Stomach (tissue), 9 donors: ENCODE measurements around the gene ILK. TPM values are rescaled to one million over a fixed set of nuclear protein-coding genes. Genes with fewer than 3 reads are reported as not detected.

Experiments
- DNase-seq, 2 donors: peaks; one replicate each; pipeline versions ENCODE4 v3.0.0 to v3.0.0-alpha.2; 2013 to 2019
- H3K27ac ChIP-seq, 5 donors: fragments of 200-600 bp in 4 of 5; sonication (generic) in 4 of 5; one replicate each; pipeline ENCODE4 v1.5.1; 2013 to 2019; ENCODE audit warnings: mild to moderate bottlenecking in 1 of 5, moderate library complexity in 1 of 5
- H3K27me3 ChIP-seq, 3 donors: fragments of 200-600 bp; sonication (generic); one replicate each; pipeline ENCODE4 v1.5.1; 2017 to 2019; ENCODE audit warnings: mixed run types in 1 of 3
- H3K36me3 ChIP-seq, 4 donors: fragments of 200-600 bp; sonication (generic); 1 replicate in 3 of 4; 2 replicates in 1 of 4; pipeline ENCODE4 v1.5.1; 2016 to 2019
- H3K4me1 ChIP-seq, 4 donors: fragments of 200-600 bp; sonication (generic); one replicate each; pipeline ENCODE4 v1.5.1; 2016 to 2019
- H3K4me3 ChIP-seq, 4 donors: fragments of 200-600 bp; sonication (generic) in 3 of 4; one replicate each; pipeline ENCODE4 v1.5.1; 2016 to 2019; ENCODE audit warnings: mild to moderate bottlenecking in 1 of 4
- H3K9me3 ChIP-seq, 4 donors: fragments of 200-600 bp; sonication (generic); one replicate each; pipeline ENCODE4 v1.5.1; 2016 to 2019
- CTCF ChIP-seq, 7 experiments: fragments of 450-650 bp in 4 of 7; fragments of 200-600 bp in 3 of 7; sonication (generic) in 3 of 7; IDR thresholded peaks; one replicate each; pipeline ENCODE4 v1.5.1; 2016 to 2019; ENCODE audit warnings: antibody characterized with exemption in 7 of 7, control low read depth in 2 of 7, mild to moderate bottlenecking in 1 of 7
- EP300 ChIP-seq: sonication (generic); formaldehyde crosslinking; IDR thresholded peaks from one replicate; pipeline ENCODE4 v1.6.1; 2017; ENCODE audit warnings: antibody characterized with exemption
- POLR2A ChIP-seq, 4 donors: fragments of 450-650 bp; IDR thresholded peaks; one replicate each; pipeline ENCODE4 v1.6.1; 2016; ENCODE audit warnings: antibody characterized with exemption in 4 of 4, control low read depth in 2 of 4, mild to moderate bottlenecking in 1 of 4, moderate library complexity in 1 of 4
- POLR2AphosphoS5 ChIP-seq, 3 donors: sonication (generic); formaldehyde crosslinking; IDR thresholded peaks; one replicate each; pipeline ENCODE4 v1.6.1; 2016; ENCODE audit warnings: antibody characterized with exemption in 3 of 3
- WGBS, 5 donors: extraction: QIAGEN DNeasy Blood & Tissue Kit in 3 of 5; methylation state at CpG; one replicate each; pipeline versions ENCODE4 v1.1.5 to v1.1.7; 2013 to 2018; 5-methylcytosine and 5-hydroxymethylcytosine counted together
- intact Hi-C: fragments of 100-400 bp; cut with DNase I; formaldehyde crosslinking; loops from one replicate; pipeline ENCODE4 v1.15.1; 2023; ENCODE audit warnings: low total_unique reads
- polyA plus RNA-seq, 3 donors: library from polyadenylated mRNA; stranded (reverse); fragments of 200-250 nt; gene quantifications; one replicate each; pipeline ENCODE4 v1.2.3, GENCODE V29; 2013
- total RNA-seq, 5 donors: library from RNA; depleted of rRNA; stranded (reverse); fragments of >200 nt; gene quantifications; one replicate each; pipeline versions ENCODE4 v1.1.0 to v1.2.3, GENCODE V29; 2014 to 2016
- donor health status: healthy with polysubstance abuse.
- donor health status: Bipolar disorder and iron deficiency.
- donor health status: healthy.

ILK gene
- total and polyA plus RNA-seq, 8 donors: 60.0 to 308 (median 124) TPM

GRCh38 chr11:6557063-6557462 is 46.5 kb upstream of the ILK start:
- intact Hi-C loops: no loop called here
- Histone ChIP-seq H3K27ac (no peak overlapping the region), H3K27me3 (no peaks in the 10 kb centered on the region), H3K4me3 (no peak overlapping the region), H3K9me3 (no peaks in the 10 kb centered on the region), H3K4me1 (no peaks in the 10 kb centered on the region), H3K36me3 (peaks cover 0 to 23% (median 5%) of the 10 kb centered on the region in 4 donors)
- DNase-seq: no peak
- TF ChIP-seq POLR2A (IDR thresholded peaks at IDR 0.05): no peak
- TF ChIP-seq POLR2AphosphoS5 (IDR thresholded peaks at IDR 0.05): no peak
- no peak for TF ChIP-seq CTCF (IDR thresholded peaks at IDR 0.05)
- TF ChIP-seq EP300: no peak
- 90 to 96% (median 95%) methylated on average over 11 of the region's 11 CpGs for WGBS, 5 donors

- intact Hi-C loops: no loop called here
- no peak for DNase-seq
- H3K27me3 ChIP-seq: no peaks in the 10 kb centered on the region
- no peak overlapping the region for H3K4me3 ChIP-seq
- H3K27ac ChIP-seq: no peak overlapping the region
- no peak for TF ChIP-seq CTCF (IDR thresholded peaks at IDR 0.05)
- TF ChIP-seq EP300: no peak
- no peak for TF ChIP-seq POLR2A (IDR thresholded peaks at IDR 0.05)
- TF ChIP-seq POLR2AphosphoS5 (IDR thresholded peaks at IDR 0.05): no peak
- H3K36me3 ChIP-seq: peaks cover 0 to 23% (median 9%) of the 10 kb centered on the region in 4 donors
- H3K4me1 ChIP-seq: no peaks in the 10 kb centered on the region
- H3K9me3 ChIP-seq: no peaks in the 10 kb centered on the region
- WGBS, 5 donors: 96 to 98% (median 97%) methylated on average over 12 to 14 of the region's 14 CpGs
Measured at GRCh38 chr11:6557761-6558674, 45.6 kb upstream of the ILK start.

GRCh38 chr11:6559369-6559768 is 44.2 kb upstream of the ILK start:
- Histone ChIP-seq H3K4me1 (no peaks in the 10 kb centered on the region), H3K27ac (no peak overlapping the region), H3K4me3 (no peak overlapping the region), H3K9me3 (no peaks in the 10 kb centered on the region), H3K36me3 (peaks cover 0 to 25% (median 13%) of the 10 kb centered on the region in 4 donors), H3K27me3 (no peaks in the 10 kb centered on the region)
- WGBS, 5 donors: 89 to 100% (median 94%) methylated on average over 1 of the region's 1 CpG
- no peak for TF ChIP-seq EP300
- no peak for TF ChIP-seq POLR2A (IDR thresholded peaks at IDR 0.05)
- TF ChIP-seq POLR2AphosphoS5 (IDR thresholded peaks at IDR 0.05): no peak
- TF ChIP-seq CTCF (IDR thresholded peaks at IDR 0.05): no peak
- intact Hi-C loops: no loop called here
- DNase-seq: no peak

- H3K4me3 ChIP-seq: no peak overlapping the region
- H3K4me1 ChIP-seq: no peaks in the 10 kb centered on the region
- no peak for TF ChIP-seq CTCF (IDR thresholded peaks at IDR 0.05)
- TF ChIP-seq POLR2A (IDR thresholded peaks at IDR 0.05): no peak
- no peak for TF ChIP-seq EP300
- TF ChIP-seq POLR2AphosphoS5 (IDR thresholded peaks at IDR 0.05): no peak
- no peaks in the 10 kb centered on the region for H3K27me3 ChIP-seq
- no peaks in the 10 kb centered on the region for H3K9me3 ChIP-seq
- H3K27ac ChIP-seq: no peak overlapping the region
- whole genome bisulfite sequencing, 5 donors: 89 to 99% (median 93%) methylated on average over 3 of the region's 3 CpGs
- H3K36me3 ChIP-seq: peaks cover 0 to 25% (median 13%) of the 10 kb centered on the region in 4 donors
- intact Hi-C loops: no loop called here
- DNase-seq: no peak
Measured at GRCh38 chr11:6561288-6561687, 42.3 kb upstream of the ILK start.
